ENCODE results near the gene ADGRG3. TPM values are rescaled to one million over a fixed set of nuclear protein-coding genes. Genes with fewer than 3 reads are reported as not detected.
A peak's percentile ranks its signal among the peaks of the same experiment; 100 is the strongest.

ADGRG3 gene
- total RNA-seq, 1 donor from 2014 or later = 7.7 TPM

GRCh38 chr16:57621521-57622271 lies 46.4 kb upstream of the ADGRG3 start:
- H3K4me1 ChIP-seq = peaks cover 34% of the 10 kb centered on the region
- TF ChIP-seq CTCF (IDR thresholded peaks at IDR 0.05) = no peak
- peak overlapping the region; percentile 24 for H3K27ac ChIP-seq
- H3K36me3 ChIP-seq = no peaks in the 10 kb centered on the region
- no peak overlapping the region for H3K4me3 ChIP-seq
- peak; percentile 46 for DNase-seq
- intact Hi-C loops (cut with DNase I) = no loop called here
- ATAC-seq = no peak
- H3K9me3 ChIP-seq = no peaks in the 10 kb centered on the region
- no peaks in the 10 kb centered on the region for H3K27me3 ChIP-seq (ENCODE audit: low read depth)

- peaks cover 38% of the 10 kb centered on the region for H3K4me1 ChIP-seq
Observed at GRCh38 chr16:57622361-57623250, 45.5 kb upstream of the ADGRG3 start.

GRCh38 chr16:57623251-57624043 lies 44.7 kb upstream of the ADGRG3 start:
- no peak overlapping the region for H3K4me3 ChIP-seq
- DNase-seq = peak; percentile 65

More at GRCh38 chr16:57622361-57623250, 45.5 kb upstream of the ADGRG3 start:
- intact Hi-C loops (cut with DNase I) = no loop called here
- TF ChIP-seq CTCF (IDR thresholded peaks at IDR 0.05) = no peak
- H3K36me3 ChIP-seq = no peaks in the 10 kb centered on the region
- no peaks in the 10 kb centered on the region for H3K9me3 ChIP-seq
- no peak for ATAC-seq
- no peak overlapping the region for H3K27ac ChIP-seq
- H3K27me3 ChIP-seq (ENCODE audit: low read depth) = no peaks in the 10 kb centered on the region
- peak; percentile 40 for DNase-seq
- H3K4me3 ChIP-seq = no peak overlapping the region

GRCh38 chr16:57624044-57624688 lies 43.9 kb upstream of the ADGRG3 start:
- Histone ChIP-seq H3K27me3 (ENCODE audit: low read depth) (no peaks in the 10 kb centered on the region), H3K36me3 (no peaks in the 10 kb centered on the region), H3K9me3 (no peaks in the 10 kb centered on the region), H3K4me1 (peaks cover 41% of the 10 kb centered on the region), H3K4me3 (no peak overlapping the region), H3K27ac (no peak overlapping the region)
- DNase-seq = no peak
- no peak for ATAC-seq
- no peak for TF ChIP-seq CTCF (IDR thresholded peaks at IDR 0.05)
- intact Hi-C loops (cut with DNase I) = no loop called here

More at GRCh38 chr16:57623251-57624043, 44.7 kb upstream of the ADGRG3 start:
- intact Hi-C loops (cut with DNase I) = no loop called here
- peak in 1 of 2 donors; percentile 39 for ATAC-seq
- H3K9me3 ChIP-seq = no peaks in the 10 kb centered on the region
- no peaks in the 10 kb centered on the region for H3K36me3 ChIP-seq
- H3K27ac ChIP-seq = no peak overlapping the region
- no peaks in the 10 kb centered on the region for H3K27me3 ChIP-seq (ENCODE audit: low read depth)
- TF ChIP-seq CTCF (IDR thresholded peaks at IDR 0.05) = no peak
- H3K4me1 ChIP-seq = peaks cover 42% of the 10 kb centered on the region
